ENCODE results near the gene MYEOV.

- TF ChIP-seq EZH2 (IDR thresholded peaks at IDR 0.05; ENCODE audit: low read depth, low read length, severe bottlenecking) (no peak), ATF2 (IDR thresholded peaks at IDR 0.05; ENCODE audit: low read length) (no peak), CTCF (IDR thresholded peaks at IDR 0.05; ENCODE audit: control extremely low read depth in 1 of 3, insufficient read depth in 1 of 3, low read depth in 1 of 3, low read length in 3 of 3) (no peak), SP2 (IDR thresholded peaks at IDR 0.05; ENCODE audit: low read length) (no peak), RXRA (IDR thresholded peaks at IDR 0.05; ENCODE audit: insufficient read depth, low read depth, low read length) (no peak)
Observed at GRCh38 chr11:69245491-69246345, 48.2 kb upstream of the MYEOV start.

Data from H1 (cell line).